Endothelial cell of umbilical vein (primary cell): ENCODE measurements around the gene ARHGEF19. TPM values are rescaled to one million over a fixed set of nuclear protein-coding genes. Genes with fewer than 3 reads are reported as not detected.

ENCODE experiments used
- BruUV-seq: library from RNA; stranded (reverse); fragments of 400-500 nt; replicated peaks from 2 replicates; lab custom pipeline; 2021; lab: Mats Ljungman, UMichigan
- CTCF ChIA-PET: fragments of 300-600, 350-600 bp; sonication (Branson Sonifier 250); formaldehyde crosslinking; loops from one replicate; lab custom pipeline; 2021; ENCODE audit warnings: antibody characterized with exemption, inconsistent platforms; lab: Charles Lee
- POLR2A ChIA-PET: fragments of 300-600, 350-600 bp; sonication (Branson Sonifier 250); formaldehyde crosslinking; loops from one replicate; lab custom pipeline; 2021; ENCODE audit warnings: antibody characterized with exemption, inconsistent platforms; lab: Charles Lee
- DNase-seq: peaks from one replicate; pipeline ENCODE4 v3.0.0-alpha.2; 2011; ENCODE audit warnings: low read depth, low spot score
- FAIRE-seq: peaks from 2 replicates; lab custom pipeline; 2011; peaks lifted over from hg19 to GRCh38; lab: Jason Lieb, UNC
- H2AFZ ChIP-seq: 2 replicates; pipeline ENCODE4 v1.6.0; 2012; ENCODE audit warnings: low read depth, low read length, control low read depth, inconsistent platforms
- H3K27ac ChIP-seq: 2 replicates; pipeline ENCODE4 v1.5.1; 2011; ENCODE audit warnings: low read depth, mild to moderate bottlenecking, control low read depth, low read length, moderate library complexity; ENCODE audit not compliant: insufficient read depth
- H3K27me3 ChIP-seq, 2 experiments: 2 replicates each; pipeline versions ENCODE4 v1.6.0 to v1.6.1; 2011; ENCODE audit warnings: low read length in 2 of 2, mixed read lengths in 1 of 2; ENCODE audit not compliant: control insufficient read depth in 2 of 2, insufficient read depth in 2 of 2
- H3K36me3 ChIP-seq, 2 experiments: 2 replicates in 1 of 2; 3 replicates in 1 of 2; pipeline ENCODE4 v1.5.1; 2011; ENCODE audit warnings: low read length in 2 of 2, mild to moderate bottlenecking in 1 of 2, moderate library complexity in 1 of 2; ENCODE audit not compliant: control insufficient read depth in 2 of 2, insufficient read depth in 2 of 2; ENCODE audit errors: extremely low read depth in 1 of 2
- H3K4me1 ChIP-seq: 3 replicates; pipeline ENCODE4 v1.5.1; 2011; ENCODE audit warnings: mild to moderate bottlenecking, low read length; ENCODE audit not compliant: control insufficient read depth, insufficient read depth; ENCODE audit errors: extremely low read depth
- H3K4me2 ChIP-seq: 2 replicates; pipeline ENCODE4 v1.6.1; 2011; ENCODE audit warnings: low read length, control low read depth, mixed read lengths; ENCODE audit not compliant: insufficient read depth
- H3K4me3 ChIP-seq, 3 experiments: fragments of 200-600 bp in 1 of 3; sonication (generic), shearing (Covaris generic) in 1 of 3; replicated peaks in 1 of 3; 2 replicates each; pipeline ENCODE4 v1.5.1; 2011 to 2016; ENCODE audit warnings: control low read depth in 3 of 3, low read length in 3 of 3, mild to moderate bottlenecking in 2 of 3, inconsistent platforms in 1 of 3, low read depth in 1 of 3, moderate library complexity in 1 of 3; ENCODE audit not compliant: insufficient read depth in 1 of 3
- H3K79me2 ChIP-seq: 2 replicates; pipeline ENCODE4 v1.6.0; 2012; ENCODE audit warnings: low read length, inconsistent platforms; ENCODE audit not compliant: control insufficient read depth, insufficient read depth
- H3K9ac ChIP-seq: replicated peaks from 2 replicates; pipeline ENCODE3; 2011; ENCODE audit warnings: low read length, control low read depth; ENCODE audit not compliant: insufficient read depth; ENCODE audit errors: extremely low read depth
- H3K9me1 ChIP-seq: replicated peaks from 3 replicates; pipeline ENCODE4 v1.6.0; 2011; ENCODE audit warnings: mild to moderate bottlenecking, low read length; ENCODE audit not compliant: control insufficient read depth, insufficient read depth; ENCODE audit errors: extremely low read depth
- H3K9me3 ChIP-seq: replicated peaks from 2 replicates; pipeline ENCODE4 v1.5.1; 2012; ENCODE audit warnings: low read length, inconsistent platforms; ENCODE audit not compliant: control insufficient read depth, insufficient read depth
- H4K20me1 ChIP-seq: replicated peaks from 2 replicates; pipeline ENCODE3; 2011; ENCODE audit warnings: mild to moderate bottlenecking, low read length; ENCODE audit not compliant: control insufficient read depth, insufficient read depth; ENCODE audit errors: extremely low read depth
- EZH2 ChIP-seq: IDR thresholded peaks from 2 replicates; pipeline ENCODE4 v1.6.1; 2012; ENCODE audit warnings: borderline replicate concordance, low read depth, mild to moderate bottlenecking, moderate library complexity, low read length, inconsistent platforms; ENCODE audit not compliant: severe bottlenecking
- FOS ChIP-seq: IDR thresholded peaks from 2 replicates; pipeline ENCODE4 v1.6.1; 2011; ENCODE audit warnings: mild to moderate bottlenecking, low read length, moderate library complexity, borderline replicate concordance; ENCODE audit not compliant: insufficient read depth
- GATA2 ChIP-seq: IDR thresholded peaks from 2 replicates; pipeline ENCODE4 v1.7.0; 2011; ENCODE audit warnings: low read depth, mild to moderate bottlenecking, moderate library complexity, mixed read lengths, low read length; ENCODE audit not compliant: insufficient read length, insufficient read depth
- JUN ChIP-seq: IDR thresholded peaks from 2 replicates; pipeline ENCODE4 v1.6.1; 2011; ENCODE audit warnings: borderline replicate concordance, low read depth; ENCODE audit not compliant: insufficient read length, insufficient read depth
- MYC ChIP-seq: IDR thresholded peaks from one replicate; pipeline ENCODE4 v1.6.1; 2011; ENCODE audit warnings: mild to moderate bottlenecking, low read depth, low read length
- POLR2A ChIP-seq: IDR thresholded peaks from 2 replicates; pipeline ENCODE4 v1.6.1; 2012; ENCODE audit warnings: low read depth, mild to moderate bottlenecking, control low read depth, low read length
- POLR2AphosphoS5 ChIP-seq: IDR thresholded peaks from 2 replicates; pipeline ENCODE4 v1.6.1; 2012; ENCODE audit warnings: low read depth, mild to moderate bottlenecking, control low read depth, low read length, moderate library complexity; ENCODE audit not compliant: insufficient read depth
- dilution Hi-C: fragments of 300-500 bp; cut with MboI; formaldehyde crosslinking; loops from one replicate; pipeline ENCODE4 v1.15.0; 2019; ENCODE audit warnings: low sequenced_read_pairs; ENCODE audit not compliant: extremely low pct_ligation_motif_present
- intact Hi-C: fragments of 100-400 bp; cut with micrococcal nuclease; formaldehyde crosslinking; loops from one replicate; pipeline ENCODE4 v1.10.0; 2022
- polyA plus RNA-seq, 4 experiments: library from polyadenylated mRNA; depleted of rRNA in 3 of 4; stranded (reverse) in 3 of 4; unstranded in 1 of 4; fragments of >200 nt; gene quantifications; 2 replicates each; pipeline versions ENCODE4 v1.2.1 to v1.2.3, GENCODE V29; 2011 to 2012; ENCODE audit warnings: missing spikeins in 1 of 4
- total RNA-seq: library from RNA; stranded (reverse); gene quantifications from 2 replicates; pipeline ENCODE4 v1.2.3, GENCODE V29; 2021
- TF ChIP-seq, protein P1 (sequence below), 2 donors: IDR thresholded peaks; 1 replicate in 1 of 2; 2 replicates in 1 of 2; pipeline ENCODE4 v1.5.1; 2011; ENCODE audit warnings: low read length in 2 of 2, mild to moderate bottlenecking in 2 of 2, moderate library complexity in 2 of 2, control low read depth in 1 of 2, inconsistent platforms in 1 of 2, low read depth in 1 of 2; ENCODE audit not compliant: insufficient read depth in 1 of 2; ENCODE audit errors: extremely low read depth in 1 of 2
- TF ChIP-seq, protein P2 (sequence below): IDR thresholded peaks from 2 replicates; pipeline ENCODE4 v1.6.1; 2011; ENCODE audit not compliant: insufficient read depth, insufficient read length

The ARHGEF19 gene
- total and polyA plus RNA-seq, 2 donors (not counting 3 experiments of a cell fraction or from before 2014, with no cell fraction given), result 6.2 to 8.0 TPM

DNA sequence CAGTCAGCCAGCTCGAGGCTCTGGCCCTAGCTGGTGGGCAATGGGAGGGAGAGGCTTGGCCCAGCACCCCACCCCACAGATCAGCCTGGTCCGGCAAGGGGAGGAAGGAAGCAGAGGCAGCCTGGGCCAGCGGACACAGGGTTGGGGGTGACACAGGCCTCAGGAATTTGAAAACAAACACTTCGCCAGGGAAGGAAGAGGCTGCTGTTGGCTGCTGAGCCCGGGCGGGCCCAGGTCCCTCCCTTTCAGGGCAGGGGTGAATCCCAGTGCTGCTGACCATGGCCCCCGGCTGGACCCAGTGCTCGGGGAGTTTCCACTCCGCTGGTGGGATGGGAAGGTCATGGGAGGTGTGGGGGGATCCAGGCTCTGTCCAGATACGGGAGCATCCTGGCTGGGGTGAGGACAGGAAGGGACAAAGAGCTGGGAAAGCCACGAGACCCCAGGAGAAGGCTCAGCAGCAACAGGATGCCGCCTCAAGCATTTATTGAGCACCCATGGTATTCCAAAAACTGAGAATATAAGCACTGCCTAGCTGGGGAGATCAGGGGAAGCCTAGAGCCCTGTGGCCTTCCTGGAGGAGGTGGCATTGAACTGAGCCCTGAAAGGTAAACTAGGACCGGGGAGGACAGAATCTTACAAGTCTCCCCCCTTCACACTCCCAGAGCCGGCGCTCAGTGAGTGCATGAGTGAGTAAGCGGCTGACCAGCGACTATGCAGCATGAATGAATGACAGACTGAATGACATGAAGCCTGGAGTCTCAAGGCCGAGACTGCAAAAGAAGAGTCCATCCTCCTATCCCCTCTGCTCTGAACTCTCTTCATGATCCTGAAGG, 30.3 kb downstream of the ARHGEF19 start:
- Histone ChIP-seq H3K79me2 (peaks cover 3% of the 10 kb centered on the region), H3K4me2 (peak overlapping the region; percentile 66), H3K27me3 (no peaks in the 10 kb centered on the region), H3K4me3 (no peak overlapping the region), H3K27ac (peak overlapping the region; percentile 94), H3K9ac (peak overlapping the region; percentile 73), H3K9me3 (no peaks in the 10 kb centered on the region), H3K4me1 (peaks cover 30% of the 10 kb centered on the region), H3K9me1 (no peaks in the 10 kb centered on the region), H3K36me3 (no peaks in the 10 kb centered on the region), H4K20me1 (no peaks in the 10 kb centered on the region), H2AFZ (no peak overlapping the region)
- TF ChIP-seq, protein P1, sequence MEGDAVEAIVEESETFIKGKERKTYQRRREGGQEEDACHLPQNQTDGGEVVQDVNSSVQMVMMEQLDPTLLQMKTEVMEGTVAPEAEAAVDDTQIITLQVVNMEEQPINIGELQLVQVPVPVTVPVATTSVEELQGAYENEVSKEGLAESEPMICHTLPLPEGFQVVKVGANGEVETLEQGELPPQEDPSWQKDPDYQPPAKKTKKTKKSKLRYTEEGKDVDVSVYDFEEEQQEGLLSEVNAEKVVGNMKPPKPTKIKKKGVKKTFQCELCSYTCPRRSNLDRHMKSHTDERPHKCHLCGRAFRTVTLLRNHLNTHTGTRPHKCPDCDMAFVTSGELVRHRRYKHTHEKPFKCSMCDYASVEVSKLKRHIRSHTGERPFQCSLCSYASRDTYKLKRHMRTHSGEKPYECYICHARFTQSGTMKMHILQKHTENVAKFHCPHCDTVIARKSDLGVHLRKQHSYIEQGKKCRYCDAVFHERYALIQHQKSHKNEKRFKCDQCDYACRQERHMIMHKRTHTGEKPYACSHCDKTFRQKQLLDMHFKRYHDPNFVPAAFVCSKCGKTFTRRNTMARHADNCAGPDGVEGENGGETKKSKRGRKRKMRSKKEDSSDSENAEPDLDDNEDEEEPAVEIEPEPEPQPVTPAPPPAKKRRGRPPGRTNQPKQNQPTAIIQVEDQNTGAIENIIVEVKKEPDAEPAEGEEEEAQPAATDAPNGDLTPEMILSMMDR (IDR thresholded peaks at IDR 0.05; ENCODE audit: extremely low read depth in 1 of 2, insufficient read depth in 1 of 2, low read depth in 1 of 2, low read length in 2 of 2), result no peak
- peak; percentile 36 for TF ChIP-seq MYC
- peak; percentile 85 for TF ChIP-seq POLR2A
- no peak for TF ChIP-seq EZH2
- TF ChIP-seq, protein P2, sequence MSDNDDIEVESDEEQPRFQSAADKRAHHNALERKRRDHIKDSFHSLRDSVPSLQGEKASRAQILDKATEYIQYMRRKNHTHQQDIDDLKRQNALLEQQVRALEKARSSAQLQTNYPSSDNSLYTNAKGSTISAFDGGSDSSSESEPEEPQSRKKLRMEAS, result no peak
- peak; percentile 84 for TF ChIP-seq FOS
- TF ChIP-seq POLR2AphosphoS5, result peak; percentile 92
- no peak for TF ChIP-seq GATA2
- peak; percentile 61 for TF ChIP-seq JUN
- FAIRE-seq (peak; percentile 100), DNase-seq (peak; percentile 96)
- CTCF ChIA-PET, result interaction anchor here (1.5 to 16.2 kb wide), 6 partner anchors 18 to 109 kb away, joined by 5 to 353 read pairs (median 13); partner anchors contain the start of genes EPHA2 and FAM131C
- dilution Hi-C loops, result no loop called here
- intact Hi-C loops, result loop anchor here (1.0 kb wide), 4 partner anchors 18 to 43 kb away; partner anchors contain the start of gene EPHA2
- POLR2A ChIA-PET, result interaction anchor here (0.6 to 2.2 kb wide), 5 partner anchors 27 to 113 kb away, joined by 5 to 17 read pairs (median 7); partner anchors contain the start of gene EPHA2
- TSS peak; percentile 67 for BruUV-seq
